ENCODE data around the gene QSER1. TPM values are rescaled to one million over a fixed set of nuclear protein-coding genes. Genes with fewer than 3 reads are reported as not detected.

The QSER1 gene
- total RNA-seq, 4 donors from 2014 or later = 35.5 to 59.9 (median 42.6) TPM

GRCh38 chr11:33021501-33021900, 128.9 kb downstream of the QSER1 start:
- intact Hi-C loops (cut with DNase I) = no loop called here
- Histone ChIP-seq H3K27ac (no peak overlapping the region), H3K9me3 (no peaks in the 10 kb centered on the region), H3K27me3 (no peaks in the 10 kb centered on the region), H3K4me1 (peaks cover 0 to 1% of the 10 kb centered on the region in 2 donors), H3K36me3 (no peaks in the 10 kb centered on the region), H3K4me3 (replicated peaks in 1 of 3) (no peak overlapping the region)
- no peak for DNase-seq
- 92 to 98% methylated on average over 1 of the region's 1 CpG for WGBS, 2 donors
- no peak for TF ChIP-seq CTCF (IDR thresholded peaks at IDR 0.05)
- no peak for TF ChIP-seq POLR2A (IDR thresholded peaks at IDR 0.05)

GRCh38 chr11:33021937-33022336, 129.3 kb downstream of the QSER1 start:
- no peak for DNase-seq
- H3K36me3 ChIP-seq = no peaks in the 10 kb centered on the region
- TF ChIP-seq CTCF (IDR thresholded peaks at IDR 0.05) = no peak
- no peak for TF ChIP-seq POLR2A (IDR thresholded peaks at IDR 0.05)
- no peaks in the 10 kb centered on the region for H3K27me3 ChIP-seq
- no peak overlapping the region for H3K4me3 ChIP-seq (replicated peaks in 1 of 3)
- intact Hi-C loops (cut with DNase I) = no loop called here
- no peaks in the 10 kb centered on the region for H3K4me1 ChIP-seq
- H3K9me3 ChIP-seq = no peaks in the 10 kb centered on the region
- no peak overlapping the region for H3K27ac ChIP-seq
- 43% methylated on average over 1 of the region's 1 CpG for WGBS, 2 donors

- H3K27ac ChIP-seq = no peak overlapping the region
- no peaks in the 10 kb centered on the region for H3K9me3 ChIP-seq
- intact Hi-C loops (cut with DNase I) = no loop called here
- no peaks in the 10 kb centered on the region for H3K4me1 ChIP-seq
- no peak for TF ChIP-seq POLR2A (IDR thresholded peaks at IDR 0.05)
- no peak for TF ChIP-seq CTCF (IDR thresholded peaks at IDR 0.05)
- 88 to 90% methylated on average over 3 of the region's 3 CpGs for WGBS, 2 donors
- H3K4me3 ChIP-seq (replicated peaks in 1 of 3) = no peak overlapping the region
- no peak for DNase-seq
- no peaks in the 10 kb centered on the region for H3K36me3 ChIP-seq
- H3K27me3 ChIP-seq = no peaks in the 10 kb centered on the region
These were observed 132.7 kb downstream of the QSER1 start for GRCh38 chr11:33025339-33025722.

GRCh38 chr11:33027233-33027632, 134.6 kb downstream of the QSER1 start:
- H3K9me3 ChIP-seq = no peaks in the 10 kb centered on the region
- H3K4me1 ChIP-seq = no peaks in the 10 kb centered on the region
- TF ChIP-seq CTCF (IDR thresholded peaks at IDR 0.05) (no peak), POLR2A (IDR thresholded peaks at IDR 0.05) (no peak)
- H3K36me3 ChIP-seq = no peaks in the 10 kb centered on the region
- 90 to 95% methylated on average over 2 of the region's 2 CpGs for WGBS, 2 donors
- no peak overlapping the region for H3K27ac ChIP-seq
- intact Hi-C loops (cut with DNase I) = no loop called here
- no peak overlapping the region for H3K4me3 ChIP-seq (replicated peaks in 1 of 3)
- no peaks in the 10 kb centered on the region for H3K27me3 ChIP-seq
- no peak for DNase-seq

GRCh38 chr11:33027846-33028536, 135.4 kb downstream of the QSER1 start:
- intact Hi-C loops (cut with DNase I) = no loop called here

More at GRCh38 chr11:33027846-33028536, 135.4 kb downstream of the QSER1 start:
- Histone ChIP-seq H3K4me1 (no peaks in the 10 kb centered on the region), H3K27me3 (no peaks in the 10 kb centered on the region), H3K9me3 (no peaks in the 10 kb centered on the region), H3K27ac (no peak overlapping the region), H3K36me3 (no peaks in the 10 kb centered on the region), H3K4me3 (replicated peaks in 1 of 3) (no peak overlapping the region)
- TF ChIP-seq CTCF (IDR thresholded peaks at IDR 0.05) (no peak), POLR2A (IDR thresholded peaks at IDR 0.05) (no peak)
- WGBS, 2 donors = 77 to 84% methylated on average over 4 of the region's 4 CpGs
- no peak for DNase-seq
